SHP77 (cell line): ENCODE data around the gene MYO19.

Source experiments
- DNase-seq, 2 experiments: peaks; one replicate each; lab custom pipeline; 2025; lab: John Stamatoyannopoulos, UW

The MYO19 gene

GRCh38 chr17:36534840-36535668 is at the start of gene MYO19, which contains the start of gene PIGW:
MYO19 (minus strand) TSS chr17:36534868; CDS start chr17:36532538, 2,330 bp downstream.
PIGW (plus strand) TSS chr17:36534987; CDS start chr17:36537102, 2,115 bp downstream.
- DNase-seq: peak; percentile 85 to 89

- no peak for DNase-seq
Observed at GRCh38 chr17:36583787-36584186, 49.1 kb upstream of the MYO19 start.

GRCh38 chr17:36578671-36579070 is 44.0 kb upstream of the MYO19 start:
- DNase-seq: no peak

GRCh38 chr17:36576793-36577192 is 42.1 kb upstream of the MYO19 start:
- no peak for DNase-seq

- no peak for DNase-seq
Observed at GRCh38 chr17:36575028-36575427, 40.4 kb upstream of the MYO19 start.

GRCh38 chr17:36566081-36566480 is 31.4 kb upstream of the MYO19 start:
- no peak for DNase-seq

- DNase-seq: no peak
Observed at GRCh38 chr17:36553459-36553858, 18.8 kb upstream of the MYO19 start.

- DNase-seq: no peak
Observed at GRCh38 chr17:36550491-36551417, 16.1 kb upstream of the MYO19 start.

GRCh38 chr17:36547776-36548175 is 13.1 kb upstream of the MYO19 start:
- no peak for DNase-seq

GRCh38 chr17:36546418-36547093 is 11.9 kb upstream of the MYO19 start:
- no peak for DNase-seq

GRCh38 chr17:36545465-36546417 is 11.1 kb upstream of the MYO19 start:
- peak; percentile 91 to 93 for DNase-seq

GRCh38 chr17:36545077-36545464 is 10.4 kb upstream of the MYO19 start:
- peak in 1 of 2 experiments; percentile 29 for DNase-seq

- peak; percentile 80 to 84 for DNase-seq
Observed at GRCh38 chr17:36544307-36545076, 9.8 kb upstream of the MYO19 start, which contains the start of gene GGNBP2. GGNBP2 (plus strand) TSS chr17:36544919; CDS start chr17:36545725, 806 bp downstream.

GRCh38 chr17:36544044-36544306 is 9.3 kb upstream of the MYO19 start:
- DNase-seq: peak in 1 of 2 experiments; percentile 23

- no peak for DNase-seq
Observed at GRCh38 chr17:36542755-36543154, 8.1 kb upstream of the MYO19 start.

- no peak for DNase-seq
Observed at GRCh38 chr17:36540696-36541095, 6.0 kb upstream of the MYO19 start.

GRCh38 chr17:36535669-36536081 is 1.0 kb upstream of the MYO19 start:
- no peak for DNase-seq

GRCh38 chr17:36533935-36534839 is 481 bp downstream of the MYO19 start:
- DNase-seq: peak; percentile 73 to 90

GRCh38 chr17:36532435-36532975 is 2.2 kb downstream of the MYO19 start:
- DNase-seq: no peak
